ENCODE data around the gene NDRG2.

DNA sequence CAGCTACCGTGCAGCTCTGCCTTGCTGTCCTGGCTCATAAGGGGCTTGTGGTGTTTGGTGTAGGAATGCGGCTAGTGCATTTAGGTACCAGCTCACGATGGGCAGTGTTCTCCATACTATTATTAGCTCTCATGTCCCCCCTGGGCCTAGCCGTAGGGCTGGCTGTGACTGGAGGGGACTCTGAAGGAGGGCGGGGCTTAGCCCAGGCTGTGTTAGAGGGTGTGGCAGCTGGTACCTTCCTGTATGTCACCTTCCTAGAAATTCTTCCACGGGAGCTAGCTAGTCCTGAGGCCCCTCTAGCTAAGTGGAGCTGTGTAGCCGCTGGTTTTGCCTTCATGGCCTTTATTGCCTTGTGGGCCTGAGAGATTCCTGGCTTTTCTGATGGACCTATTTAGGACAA is 23.6 kb downstream of the NDRG2 start:
- TF ChIP-seq, protein P1, sequence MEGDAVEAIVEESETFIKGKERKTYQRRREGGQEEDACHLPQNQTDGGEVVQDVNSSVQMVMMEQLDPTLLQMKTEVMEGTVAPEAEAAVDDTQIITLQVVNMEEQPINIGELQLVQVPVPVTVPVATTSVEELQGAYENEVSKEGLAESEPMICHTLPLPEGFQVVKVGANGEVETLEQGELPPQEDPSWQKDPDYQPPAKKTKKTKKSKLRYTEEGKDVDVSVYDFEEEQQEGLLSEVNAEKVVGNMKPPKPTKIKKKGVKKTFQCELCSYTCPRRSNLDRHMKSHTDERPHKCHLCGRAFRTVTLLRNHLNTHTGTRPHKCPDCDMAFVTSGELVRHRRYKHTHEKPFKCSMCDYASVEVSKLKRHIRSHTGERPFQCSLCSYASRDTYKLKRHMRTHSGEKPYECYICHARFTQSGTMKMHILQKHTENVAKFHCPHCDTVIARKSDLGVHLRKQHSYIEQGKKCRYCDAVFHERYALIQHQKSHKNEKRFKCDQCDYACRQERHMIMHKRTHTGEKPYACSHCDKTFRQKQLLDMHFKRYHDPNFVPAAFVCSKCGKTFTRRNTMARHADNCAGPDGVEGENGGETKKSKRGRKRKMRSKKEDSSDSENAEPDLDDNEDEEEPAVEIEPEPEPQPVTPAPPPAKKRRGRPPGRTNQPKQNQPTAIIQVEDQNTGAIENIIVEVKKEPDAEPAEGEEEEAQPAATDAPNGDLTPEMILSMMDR (IDR thresholded peaks at IDR 0.05; ENCODE audit: insufficient read depth, low read length, poor library complexity, severe bottlenecking), result no peak
- no peak for TF ChIP-seq EZH2phosphoT487 (conservative IDR thresholded peaks at IDR 0.05; ENCODE audit: low read length)
